SU-DHL-6 (cell line): ENCODE measurements around the gene CLSTN3.

ENCODE experiments used
- CTCF ChIP-seq: fragments of 200-600 bp; sonication (generic); IDR thresholded peaks from one replicate; pipeline ENCODE4 v1.5.1; 2017; ENCODE audit warnings: antibody characterized with exemption, mild to moderate bottlenecking, low read length, moderate library complexity; ENCODE audit not compliant: insufficient read depth, poor library complexity, severe bottlenecking
- EZH2phosphoT487 ChIP-seq: fragments of 200-600 bp; sonication (generic), shearing (Covaris generic); conservative IDR thresholded peaks from 2 replicates; pipeline ENCODE4 v1.6.1; 2018; ENCODE audit warnings: mild to moderate bottlenecking, antibody characterized with exemption, low read length, moderate library complexity, mixed read lengths

GRCh38 chr12:7154901-7155470 lies 24.8 kb downstream of the CLSTN3 start:
- no peak for TF ChIP-seq CTCF
- no peak for TF ChIP-seq EZH2phosphoT487
